HG03469 (cell line): ENCODE results near the gene ERC2.

Source experiments
- ATAC-seq: cut with Tn5 transposase; IDR thresholded peaks from one replicate; pipeline ENCODE4 v1.9.1; 2021; ENCODE audit warnings: mild to moderate bottlenecking, moderate library complexity, moderate number of reproducible peaks; ENCODE audit not compliant: unreplicated experiment

The ERC2 gene

DNA sequence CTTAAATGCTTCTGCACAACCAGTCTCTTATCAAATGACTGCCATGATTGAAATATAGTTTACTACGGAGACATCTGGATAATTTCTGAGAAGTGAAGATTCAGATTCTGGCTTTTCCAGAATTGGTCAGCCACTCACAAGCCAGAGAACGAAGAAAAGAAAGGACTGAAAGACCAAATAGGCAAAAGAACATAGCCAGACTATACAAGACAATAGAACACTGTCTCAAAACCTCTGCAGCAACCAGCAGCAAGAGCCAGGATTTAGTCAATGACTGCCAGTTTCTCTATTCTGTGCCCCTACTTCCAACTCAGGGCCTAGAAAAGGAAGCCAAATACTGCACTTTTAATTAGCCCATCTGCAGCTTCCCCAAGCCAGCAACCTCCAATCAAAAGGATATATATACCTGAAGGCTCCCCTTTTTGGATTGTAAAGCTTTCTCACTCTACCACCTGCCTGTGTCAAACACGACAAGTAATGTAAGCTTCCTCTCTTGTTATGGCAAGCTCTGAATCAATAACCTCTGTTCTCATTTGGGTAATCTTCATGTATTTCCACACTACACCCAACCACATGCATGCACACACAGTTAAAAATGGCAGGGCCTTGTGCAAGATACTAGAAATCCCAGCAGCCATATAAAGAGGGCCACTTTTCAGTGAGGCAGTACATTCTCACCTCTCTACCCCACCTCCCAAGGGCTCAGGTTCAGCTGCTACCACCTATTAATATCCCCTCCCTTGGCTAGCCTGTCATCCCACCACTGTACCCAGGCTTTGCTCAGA lies 97.1 kb downstream of the ERC2 start:
- no peak for ATAC-seq

GRCh38 chr3:56369914-56370313 lies 98.4 kb downstream of the ERC2 start:
- no peak for ATAC-seq

GRCh38 chr3:56368846-56369245 lies 99.4 kb downstream of the ERC2 start:
- ATAC-seq = no peak

- no peak for ATAC-seq
These were observed 101.6 kb downstream of the ERC2 start for GRCh38 chr3:56366641-56367162.

- no peak for ATAC-seq
These were observed 102.2 kb downstream of the ERC2 start for GRCh38 chr3:56365905-56366640.

DNA sequence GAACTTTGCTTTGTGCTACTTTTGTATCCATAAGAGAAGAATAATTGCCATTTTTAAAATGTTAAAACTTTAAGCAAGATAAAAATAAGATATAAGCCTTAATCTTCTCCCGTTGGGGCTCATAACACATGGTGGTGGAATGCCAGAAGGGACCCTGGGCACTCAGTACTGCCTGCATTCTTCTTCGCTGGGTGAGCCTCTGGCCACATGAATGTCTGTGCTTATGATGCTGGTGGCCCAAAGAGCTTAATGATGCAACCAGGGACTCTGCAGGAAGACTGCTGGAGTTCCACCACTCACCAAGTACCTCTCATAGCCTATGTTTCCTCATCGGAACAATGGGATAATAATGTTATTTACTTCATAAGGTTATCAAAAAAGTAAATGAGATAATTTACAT lies 103.6 kb downstream of the ERC2 start:
- no peak for ATAC-seq

- ATAC-seq = no peak
These were observed 104.5 kb downstream of the ERC2 start for GRCh38 chr3:56363720-56364119.

- ATAC-seq = no peak
These were observed 106.5 kb downstream of the ERC2 start for GRCh38 chr3:56361731-56362130.

DNA sequence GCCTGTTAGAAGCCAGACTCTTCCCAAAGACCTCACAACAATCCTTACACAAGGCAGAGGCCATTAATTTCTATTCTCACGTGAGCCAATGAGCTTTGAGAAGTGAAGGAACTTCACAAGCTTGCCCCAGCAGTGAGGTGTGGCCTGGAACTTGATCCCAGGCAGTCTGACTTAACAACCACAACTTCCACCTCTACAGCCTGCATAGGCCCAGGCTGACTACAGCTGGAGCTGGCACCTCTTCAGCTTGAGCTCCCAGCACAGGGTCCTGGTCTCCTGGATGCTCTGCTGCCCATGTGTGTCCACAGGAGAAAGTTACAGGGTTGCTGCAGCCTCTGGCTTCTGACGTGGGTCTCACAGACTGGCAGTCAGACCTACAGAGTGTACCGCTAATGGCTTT lies 111.0 kb downstream of the ERC2 start:
- no peak for ATAC-seq

DNA sequence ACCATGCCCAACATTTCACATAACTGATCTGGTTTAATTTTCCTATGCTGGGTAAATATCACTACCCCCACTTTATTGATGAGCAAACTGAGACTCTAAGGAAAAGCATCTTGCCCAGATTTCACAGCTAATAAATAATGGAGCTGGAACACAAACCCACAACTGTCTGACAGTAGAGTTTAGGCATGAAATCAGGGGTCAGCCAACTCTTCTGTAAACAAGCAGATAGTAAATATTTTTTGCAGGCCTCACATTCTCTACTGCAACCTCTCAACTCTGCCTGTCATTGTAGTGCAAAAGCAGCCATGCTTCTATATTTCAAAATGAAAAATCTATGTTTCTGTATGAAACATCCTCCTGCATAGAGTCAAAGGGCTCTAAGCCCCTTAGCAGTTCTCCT lies 111.5 kb downstream of the ERC2 start:
- ATAC-seq = no peak

- ATAC-seq = no peak
These were observed 112.6 kb downstream of the ERC2 start for GRCh38 chr3:56355570-56356185.

DNA sequence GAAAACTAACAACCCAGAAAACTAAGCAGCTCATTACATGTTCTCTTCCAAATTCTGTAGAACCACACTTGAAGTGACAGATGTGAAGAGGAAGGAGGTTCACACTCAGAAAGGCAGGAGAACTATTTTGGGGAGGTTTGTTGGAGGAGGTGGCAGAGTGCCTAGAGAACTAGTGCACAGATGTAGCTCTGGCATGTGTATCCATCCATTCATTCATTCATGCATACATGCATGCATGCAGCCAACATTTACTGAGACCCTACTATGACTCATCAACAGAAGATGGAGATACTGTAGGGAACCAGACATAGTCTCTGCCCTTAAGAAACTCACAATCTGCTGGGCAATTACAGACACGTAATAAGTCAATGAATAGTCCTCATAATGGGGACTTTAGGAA lies 116.7 kb downstream of the ERC2 start:
- ATAC-seq = no peak

- ATAC-seq = no peak
These were observed 120.9 kb downstream of the ERC2 start for GRCh38 chr3:56347219-56347871.

- no peak for ATAC-seq
These were observed 125.8 kb downstream of the ERC2 start for GRCh38 chr3:56342475-56342874.

- ATAC-seq = no peak
These were observed 128.6 kb downstream of the ERC2 start for GRCh38 chr3:56339671-56340070.

DNA sequence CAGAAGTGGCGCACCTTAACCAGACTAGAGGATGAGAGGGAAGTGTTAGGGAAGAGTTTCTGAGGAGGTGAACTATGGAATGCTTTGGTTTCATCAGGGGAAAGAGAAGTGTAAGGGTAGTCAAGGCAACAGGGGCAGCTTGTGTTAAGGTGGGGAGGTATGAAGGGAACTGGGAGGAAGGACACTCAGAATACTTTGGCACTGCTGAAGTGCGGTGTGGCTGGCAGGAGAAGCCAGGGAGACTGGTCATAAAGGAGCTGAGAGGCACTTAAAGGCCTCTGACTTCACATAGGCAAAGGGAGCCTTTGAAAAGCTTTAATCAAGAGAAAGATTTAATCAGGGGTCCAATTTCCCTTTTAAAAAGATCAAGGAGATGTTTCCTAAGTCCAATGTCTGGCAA lies 129.0 kb downstream of the ERC2 start:
- ATAC-seq = no peak

- no peak for ATAC-seq
These were observed 132.2 kb downstream of the ERC2 start for GRCh38 chr3:56336023-56336422.

DNA sequence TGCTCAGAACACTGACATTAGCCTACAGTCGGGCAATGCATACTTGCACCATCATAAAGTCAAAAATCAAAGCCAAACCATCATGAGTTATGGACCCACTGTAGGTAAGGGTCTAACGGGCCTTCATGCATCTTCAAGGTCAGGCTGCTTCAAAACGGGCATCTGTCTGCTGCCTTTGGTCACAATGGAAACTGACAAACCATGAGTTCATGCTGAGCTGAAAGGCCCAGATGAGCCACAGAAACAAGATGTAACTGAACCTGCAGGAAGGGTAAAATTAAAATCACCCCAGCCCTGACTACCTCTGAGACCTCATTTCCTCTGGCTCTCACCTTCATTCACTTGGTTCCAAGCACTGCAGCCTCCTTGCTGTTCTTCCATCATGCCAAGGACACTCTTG lies 143.8 kb downstream of the ERC2 start:
- no peak for ATAC-seq

DNA sequence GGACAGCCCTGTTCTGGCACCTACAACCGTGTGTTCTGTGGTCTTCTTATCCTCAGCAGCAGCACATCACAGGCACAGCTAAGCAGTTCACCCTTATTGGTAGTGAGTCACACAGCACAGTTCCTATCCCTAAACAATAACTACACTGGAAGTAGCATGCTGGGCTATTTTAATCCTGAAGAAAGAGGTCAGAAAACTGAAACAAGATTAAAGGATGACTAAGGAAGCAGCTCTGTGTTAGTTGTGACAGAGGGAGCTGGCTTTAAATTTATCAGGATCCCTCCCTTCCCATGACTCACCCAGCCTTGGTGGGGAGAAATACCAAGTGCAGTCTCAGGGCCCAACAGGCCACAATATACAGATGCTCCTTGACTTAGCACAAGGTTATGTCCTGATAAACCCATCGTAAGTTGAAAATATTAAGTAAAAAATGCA lies 144.3 kb downstream of the ERC2 start:
- ATAC-seq = no peak

DNA sequence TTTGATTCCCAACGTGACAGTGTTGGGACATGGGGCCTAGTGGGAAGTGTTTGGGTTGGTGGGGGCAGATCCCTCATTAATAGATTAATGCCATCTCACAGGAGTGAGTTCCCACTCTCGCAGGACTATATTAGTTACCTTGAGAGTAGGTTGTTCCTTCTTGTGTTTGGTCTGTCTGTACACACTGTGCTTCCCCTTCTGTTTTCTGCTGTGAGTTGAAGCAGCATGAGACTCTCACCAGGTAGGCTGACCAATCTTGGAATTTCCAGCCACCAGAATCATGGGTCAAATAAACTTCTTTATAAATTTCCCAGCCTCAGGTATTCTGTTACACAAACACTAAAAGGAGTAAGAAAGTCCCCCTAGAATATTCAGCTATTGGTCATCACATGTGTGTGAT lies 145.4 kb downstream of the ERC2 start:
- no peak for ATAC-seq

GRCh38 chr3:56321892-56322291 lies 146.4 kb downstream of the ERC2 start:
- ATAC-seq = no peak
